HG02884 (cell line): ENCODE results near the gene TTC17.
"Not testable (repeated sequence)": the region's sequence is repeated elsewhere in the genome, so short reads cannot be mapped to it uniquely, and the experiment has no call there.

Experiments
- ATAC-seq: cut with Tn5 transposase; IDR thresholded peaks from one replicate; pipeline ENCODE4 v1.9.1; 2021; ENCODE audit warnings: mild to moderate bottlenecking, moderate library complexity; ENCODE audit not compliant: unreplicated experiment

Gene TTC17

DNA sequence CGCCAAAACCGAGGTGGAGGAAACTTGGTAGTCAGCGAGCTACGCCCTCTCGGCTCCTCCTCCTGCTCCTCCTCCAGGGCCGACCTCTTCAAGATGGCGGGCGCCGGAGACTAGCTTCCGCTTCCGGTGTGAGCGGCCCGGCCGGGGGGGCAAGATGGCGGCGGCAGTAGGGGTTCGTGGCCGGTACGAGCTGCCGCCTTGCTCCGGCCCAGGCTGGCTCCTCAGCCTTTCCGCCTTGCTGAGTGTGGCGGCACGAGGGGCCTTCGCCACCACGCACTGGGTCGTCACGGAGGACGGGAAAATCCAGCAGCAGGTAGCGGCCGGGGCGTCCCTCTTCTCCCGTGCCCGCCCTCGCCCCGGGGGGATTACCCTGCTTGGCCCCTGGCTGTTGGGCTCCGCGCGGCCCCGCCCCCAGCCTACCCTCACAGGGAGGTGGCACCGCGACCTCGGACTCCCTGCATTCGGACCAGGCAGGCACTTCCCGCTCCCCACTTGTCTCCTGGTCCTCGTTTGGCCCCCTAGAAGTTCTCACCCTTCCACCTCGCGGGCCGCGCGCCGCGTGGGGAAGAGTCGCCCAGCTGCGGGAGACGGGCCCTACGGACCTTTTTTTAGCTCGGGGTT lies at the start of gene TTC17:
TTC17 (plus strand) TSS at position 120 of the 621 bp plus-strand sequence; CDS start at position 155, 35 bp downstream.
- ATAC-seq, result peak; percentile 92

DNA sequence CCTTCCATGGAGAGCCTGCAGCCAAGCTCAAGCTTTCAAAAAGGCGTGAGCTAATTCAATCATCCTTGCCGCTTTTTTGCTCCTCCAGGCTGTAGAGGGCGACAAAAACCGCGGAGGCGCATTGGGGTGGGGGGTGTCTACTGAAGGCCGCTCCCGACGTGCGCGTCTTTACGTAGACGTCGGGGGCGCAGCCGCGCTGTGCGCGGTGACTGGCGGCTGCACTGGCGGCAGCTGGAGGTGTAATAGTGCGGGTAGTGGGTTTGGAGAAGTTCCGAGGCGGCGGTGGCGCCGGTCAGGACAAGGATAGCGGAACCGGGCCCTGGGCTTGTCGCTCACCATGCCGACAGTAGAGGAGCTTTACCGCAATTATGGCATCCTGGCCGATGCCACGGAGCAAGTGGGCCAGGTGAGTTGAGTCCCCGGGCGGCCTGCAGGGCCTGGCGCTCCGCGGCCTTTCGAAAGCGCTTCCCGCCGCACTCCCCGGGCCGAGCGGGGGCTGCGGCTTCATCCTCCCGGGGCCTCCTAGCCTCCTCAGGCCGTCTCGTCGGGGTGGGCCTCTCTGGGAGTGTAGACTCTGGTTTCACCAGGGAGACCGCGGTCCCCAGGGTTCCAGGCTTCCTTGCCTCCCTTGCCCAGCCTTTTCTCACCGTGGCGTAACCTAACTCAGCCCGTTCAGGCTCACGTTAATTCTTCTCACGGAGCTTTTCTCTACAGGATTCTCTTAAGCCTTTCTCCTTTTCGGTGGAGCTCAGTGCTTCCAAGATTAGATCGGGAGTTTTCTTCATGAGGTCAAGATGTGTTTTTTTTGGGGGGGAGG lies 46.7 kb upstream of the TTC17 start, which contains the start of gene API5:
API5 (plus strand) TSS at position 206 of the 817 bp plus-strand sequence; CDS start at position 338, 132 bp downstream.
- ATAC-seq, result peak; percentile 98

GRCh38 chr11:43315966-43316365 lies 42.8 kb upstream of the TTC17 start:
- no peak for ATAC-seq

DNA sequence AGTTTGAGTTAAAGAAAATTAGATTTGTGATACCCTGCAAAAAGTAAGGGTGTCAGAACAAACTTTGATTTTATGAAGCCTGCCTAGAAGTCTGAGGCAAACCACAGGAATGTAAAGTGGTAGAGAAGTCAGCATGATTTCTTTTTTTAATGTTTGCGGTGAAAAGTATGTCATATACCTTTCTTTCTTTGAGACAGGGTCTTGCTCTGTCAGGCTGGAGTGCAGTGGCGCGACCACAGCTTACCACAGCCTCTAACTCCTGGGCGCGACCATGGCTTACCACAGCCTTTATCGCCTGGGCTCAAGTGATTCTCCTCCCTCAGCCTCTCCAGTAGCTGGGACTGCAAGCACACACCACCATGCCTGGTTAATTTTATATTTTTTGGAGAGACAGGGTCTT lies 42.3 kb upstream of the TTC17 start:
- no peak for ATAC-seq

DNA sequence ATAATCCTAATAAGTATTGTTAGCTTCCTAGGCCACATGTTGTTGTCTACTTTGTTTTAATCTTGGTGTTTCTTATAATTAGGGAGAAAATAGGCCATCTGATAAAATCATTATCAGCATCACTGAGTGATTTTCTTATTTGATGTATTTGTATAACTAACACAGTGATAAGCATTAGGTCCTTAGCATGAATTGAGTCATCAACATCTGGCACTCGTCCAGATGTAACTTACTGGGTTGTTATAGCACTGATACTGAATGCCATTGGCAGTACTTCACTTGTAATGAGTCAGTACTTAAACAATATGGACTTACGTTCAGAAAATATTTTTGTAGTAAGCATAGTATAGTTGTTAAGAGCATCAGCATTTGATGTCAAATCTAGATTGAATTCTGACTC lies 30.7 kb upstream of the TTC17 start:
- ATAC-seq, result no peak

DNA sequence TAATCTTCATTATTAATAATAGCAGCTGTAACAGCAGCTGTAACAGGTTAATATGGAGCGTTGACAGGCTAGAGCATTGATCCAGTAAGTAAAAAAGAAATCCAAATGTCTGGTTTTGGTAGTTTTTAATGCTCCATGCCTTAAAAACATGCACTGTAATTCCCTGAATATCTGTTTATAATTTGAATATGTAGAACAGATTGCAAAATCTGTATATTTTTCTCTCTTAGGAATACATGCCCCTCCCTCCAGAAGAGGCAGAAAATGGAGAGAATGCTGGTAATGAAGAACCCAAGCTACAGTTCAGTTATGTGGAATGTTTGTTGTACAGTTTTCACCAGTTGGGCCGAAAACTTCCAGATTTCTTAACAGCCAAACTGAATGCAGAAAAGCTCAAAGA lies 30.2 kb upstream of the TTC17 start:
- ATAC-seq, result no peak

DNA sequence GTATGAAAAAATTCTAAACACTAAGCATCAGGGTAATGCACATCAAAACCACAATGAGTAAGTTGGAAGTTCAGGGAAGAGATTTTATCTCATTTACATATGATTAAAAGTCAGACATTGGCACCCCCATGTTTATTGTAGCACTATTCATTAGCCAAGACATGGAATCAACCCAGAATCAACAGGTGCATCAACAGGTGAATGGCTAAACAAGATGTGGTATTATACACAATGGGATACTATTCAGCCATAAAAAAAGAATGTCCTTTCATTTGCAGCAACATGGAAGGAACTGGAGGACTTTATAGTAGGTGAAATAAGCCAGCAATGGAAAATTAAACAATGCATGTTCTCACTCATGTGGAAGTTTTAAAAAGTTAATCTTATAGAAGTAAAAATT lies 17.6 kb upstream of the TTC17 start:
- ATAC-seq, result no peak

DNA sequence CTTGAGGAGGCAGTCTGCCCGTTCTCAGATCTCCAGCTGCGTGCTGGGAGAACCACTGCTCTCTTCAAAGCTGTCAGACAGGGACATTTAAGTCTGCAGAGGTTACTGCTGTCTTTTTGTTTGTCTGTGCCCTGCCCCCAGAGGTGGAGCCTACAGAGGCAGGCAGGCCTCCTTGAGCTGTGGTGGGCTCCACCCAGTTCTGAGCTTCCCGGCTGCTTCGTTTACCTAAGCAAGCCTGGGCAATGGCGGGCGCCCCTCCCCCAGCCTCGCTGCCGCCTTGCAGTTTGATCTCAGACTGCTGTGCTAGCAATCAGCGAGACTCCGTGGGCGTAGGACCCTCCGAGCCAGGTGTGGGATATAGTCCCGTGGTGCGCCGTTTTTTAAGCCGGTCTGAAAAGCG lies 7.3 kb upstream of the TTC17 start:
- ATAC-seq, result not testable (repeated sequence)

GRCh38 chr11:43354311-43354710 lies 4.4 kb upstream of the TTC17 start:
- no peak for ATAC-seq

DNA sequence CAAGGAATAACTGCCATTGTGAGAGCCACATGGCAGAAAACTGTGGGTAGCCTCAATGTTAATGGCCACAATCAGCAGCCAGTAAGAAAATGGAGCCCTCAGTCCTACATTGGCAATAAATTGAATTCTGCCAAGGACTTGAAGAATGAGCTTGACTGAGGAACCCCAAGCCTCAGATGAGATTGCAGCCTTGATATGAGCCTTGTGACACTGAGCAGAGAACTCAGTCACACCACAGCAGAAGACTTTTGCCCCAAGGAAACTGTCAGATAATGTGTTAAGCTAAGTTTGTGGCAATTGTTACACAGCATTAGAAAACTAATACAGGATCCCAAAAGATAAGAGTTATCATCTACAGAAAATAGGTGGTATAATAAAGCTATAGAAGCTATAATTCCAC lies 2.4 kb upstream of the TTC17 start:
- ATAC-seq, result no peak

DNA sequence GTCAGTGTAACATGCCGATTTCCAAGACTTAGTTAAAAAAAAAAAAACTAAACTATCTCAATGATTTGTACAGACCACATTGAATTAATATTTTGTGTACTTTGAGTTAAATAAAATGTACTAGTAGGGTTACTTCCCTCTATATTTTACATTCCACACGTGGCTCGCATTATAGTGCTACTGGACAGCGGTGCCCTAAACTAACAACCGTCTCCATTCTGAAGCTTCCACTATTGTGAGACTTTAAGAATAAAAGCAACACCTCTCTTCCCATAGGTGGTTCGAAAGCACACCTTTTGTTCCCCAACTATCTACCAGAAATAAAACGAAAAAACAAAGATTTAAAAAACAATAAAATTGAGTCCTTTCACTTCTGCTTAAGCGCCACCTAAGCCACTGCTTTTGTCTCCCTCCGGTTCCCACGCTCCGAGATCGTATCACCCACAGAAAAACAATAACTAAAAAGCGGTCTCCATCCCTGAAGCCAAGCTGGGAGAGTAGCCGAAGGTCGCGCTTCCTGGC lies 380 bp upstream of the TTC17 start:
- no peak for ATAC-seq

GRCh38 chr11:43359422-43359818 lies 700 bp downstream of the TTC17 start:
- ATAC-seq, result peak; percentile 44

DNA sequence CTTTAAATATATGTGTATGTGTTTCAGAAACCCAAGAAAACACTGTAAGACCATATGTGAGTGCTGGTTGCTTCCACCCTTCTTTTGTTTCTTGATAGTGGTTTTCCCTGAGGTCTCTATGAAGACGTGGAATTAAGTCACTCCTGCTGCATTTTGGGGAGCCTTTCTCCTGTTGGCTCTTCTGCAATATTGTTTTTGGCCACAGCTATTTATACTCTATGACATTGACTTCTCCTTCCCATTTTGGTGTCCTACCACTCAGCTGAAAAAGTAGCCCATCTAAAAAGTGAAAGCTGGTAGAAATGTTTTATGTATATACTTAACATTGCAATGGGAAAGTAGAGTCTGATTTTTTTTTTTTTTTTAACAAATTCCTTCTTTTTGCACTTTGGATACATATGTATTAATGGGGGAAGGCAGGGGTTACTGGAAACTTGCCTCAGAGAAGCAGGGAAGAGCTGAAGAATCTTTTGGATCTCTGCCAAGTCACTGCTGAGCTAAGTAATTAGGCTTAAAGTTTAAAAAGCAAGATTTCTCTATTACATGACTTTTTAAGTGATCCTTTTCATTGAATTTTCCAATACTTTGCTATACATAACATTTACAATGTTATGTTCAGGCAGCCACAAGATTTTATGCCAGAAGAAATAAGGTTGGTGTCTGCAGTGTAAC lies 1.8 kb downstream of the TTC17 start:
- no peak for ATAC-seq

GRCh38 chr11:43366677-43367076 lies 8.0 kb downstream of the TTC17 start:
- peak; percentile 52 for ATAC-seq

- no peak for ATAC-seq
Observed at GRCh38 chr11:43367382-43368178, 8.9 kb downstream of the TTC17 start.

GRCh38 chr11:43376065-43376464 lies 17.3 kb downstream of the TTC17 start:
- ATAC-seq, result no peak

DNA sequence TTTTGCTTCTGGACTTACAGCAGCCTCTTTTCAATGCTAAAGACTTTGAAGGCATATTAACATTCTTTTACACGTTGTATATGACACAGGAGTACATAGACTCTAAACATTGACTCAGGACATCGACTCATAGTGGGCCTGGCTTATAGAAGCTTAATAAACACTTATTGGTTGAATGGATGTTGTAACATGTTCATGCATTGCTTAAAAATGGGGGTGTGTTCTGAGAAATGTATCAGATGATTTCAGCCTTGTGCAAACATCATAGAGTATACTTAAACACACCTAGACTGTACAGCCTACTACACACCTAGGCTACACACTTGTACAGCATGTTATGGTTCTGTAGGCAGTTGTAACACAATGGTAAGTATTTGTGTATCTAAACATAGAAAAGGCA lies 17.9 kb downstream of the TTC17 start:
- ATAC-seq, result no peak

DNA sequence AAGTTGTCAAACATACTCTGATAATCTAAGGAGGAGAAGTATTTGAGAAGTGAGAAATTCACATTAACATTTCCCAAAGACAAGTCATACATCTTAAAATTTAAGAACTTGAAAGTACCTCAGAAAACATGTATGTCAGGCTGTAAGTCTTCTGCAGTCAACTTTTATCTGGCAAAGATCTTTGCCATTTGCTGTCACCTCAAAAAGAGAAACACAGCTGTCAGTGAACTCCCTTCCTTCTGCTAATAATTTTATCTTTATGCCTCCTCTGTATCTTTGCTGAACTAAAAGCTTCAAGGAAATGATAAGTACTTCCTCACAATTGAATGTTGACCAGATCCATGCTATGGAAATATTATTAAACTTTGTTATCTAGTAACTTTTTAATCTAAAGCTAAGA lies 18.7 kb downstream of the TTC17 start:
- ATAC-seq, result no peak

DNA sequence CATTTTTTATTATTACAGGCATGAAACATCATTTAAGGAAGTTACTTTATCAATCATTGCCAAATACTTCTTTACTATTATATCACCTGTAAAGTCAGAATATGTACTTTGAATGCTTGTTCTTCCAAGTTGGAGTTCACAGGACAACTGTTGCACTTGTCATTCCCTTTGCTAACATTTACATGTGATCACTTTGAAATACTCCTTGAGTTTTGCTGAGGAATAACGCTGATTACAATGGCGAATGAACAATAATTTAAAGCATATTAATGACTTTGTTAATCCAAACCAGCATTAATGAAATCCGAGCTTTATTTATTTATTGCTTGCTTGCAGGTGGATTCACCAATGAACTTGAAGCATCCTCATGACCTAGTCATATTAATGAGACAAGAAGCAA lies 20.2 kb downstream of the TTC17 start:
- no peak for ATAC-seq

DNA sequence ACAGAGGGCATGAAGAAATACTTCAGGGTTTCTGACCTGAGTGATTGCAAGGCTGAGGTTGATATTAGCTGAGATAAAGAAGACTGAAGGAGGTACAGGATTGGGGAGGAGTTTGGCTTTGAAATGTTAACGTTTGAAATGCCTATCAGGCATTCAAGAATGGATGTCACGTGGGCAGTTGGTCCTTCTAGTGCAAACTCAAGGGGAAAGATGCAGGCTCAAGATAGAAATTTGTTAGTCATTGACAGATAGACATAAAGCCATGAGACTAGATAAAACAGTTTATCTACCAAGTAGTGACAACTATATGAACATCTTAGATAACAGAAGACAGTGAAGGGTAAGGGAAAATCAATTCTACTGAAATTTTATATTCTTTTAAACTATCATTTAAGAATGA lies 23.1 kb downstream of the TTC17 start:
- ATAC-seq, result no peak

- ATAC-seq, result no peak
Observed at GRCh38 chr11:43382614-43383013, 23.9 kb downstream of the TTC17 start.
